Heart right ventricle (tissue), 16 donors: Measurements from ENCODE around the gene COQ8B. TPM values are rescaled to one million over a fixed set of nuclear protein-coding genes. Genes with fewer than 3 reads are reported as not detected.
A peak's percentile ranks its signal among the peaks of the same experiment; 100 is the strongest.

Source experiments
- ATAC-seq, 8 donors: fragments of 200-7000 bp; cut with Tn5 transposase; one replicate each; pipeline ENCODE4 v1.9.1; 2020; ENCODE audit warnings: mild to moderate bottlenecking in 8 of 8, moderate library complexity in 8 of 8, moderate number of reproducible peaks in 1 of 8
- DNase-seq, 2 donors: peaks; one replicate each; pipeline ENCODE4 v3.0.0-alpha.2; 2020
- H3K27ac ChIP-seq, 10 donors: fragments of 200-600 bp; sonication (generic) in 2 of 10; one replicate each; pipeline versions ENCODE4 v1.5.0 to v1.8.0; 2020 to 2022; ENCODE audit warnings: mild to moderate bottlenecking in 3 of 10
- H3K27me3 ChIP-seq, 7 donors: fragments of 200-600 bp; one replicate each; pipeline ENCODE4 v1.8.0; 2021 to 2022; ENCODE audit warnings: mild to moderate bottlenecking in 2 of 7
- H3K36me3 ChIP-seq, 9 donors: fragments of 200-600 bp; sonication (generic) in 1 of 9; one replicate each; pipeline versions ENCODE4 v1.5.0 to v1.8.0; 2020 to 2022; ENCODE audit warnings: mild to moderate bottlenecking in 2 of 9
- H3K4me1 ChIP-seq, 9 donors: fragments of 200-600 bp; sonication (generic) in 1 of 9; one replicate each; pipeline versions ENCODE4 v1.5.0 to v1.8.0; 2020 to 2022; ENCODE audit warnings: mild to moderate bottlenecking in 4 of 9
- H3K4me3 ChIP-seq, 10 donors: fragments of 200-600 bp; sonication (generic) in 2 of 10; one replicate each; pipeline versions ENCODE4 v1.5.0 to v1.8.0; 2020 to 2022; ENCODE audit warnings: mild to moderate bottlenecking in 7 of 10, moderate library complexity in 2 of 10
- H3K9me3 ChIP-seq, 11 donors: fragments of 200-600 bp in 10 of 11; sonication (generic) in 2 of 11; one replicate each; pipeline versions ENCODE4 v1.5.0 to v1.8.0; 2013 to 2022; ENCODE audit warnings: mild to moderate bottlenecking in 2 of 11, control low read depth in 1 of 11, moderate library complexity in 1 of 11
- CTCF ChIP-seq, 9 donors: fragments of 200-600 bp; sonication (generic) in 2 of 9; IDR thresholded peaks; one replicate each; pipeline versions ENCODE4 v1.5.0 to v1.8.0; 2021 to 2022; ENCODE audit warnings: antibody characterized with exemption in 9 of 9, mild to moderate bottlenecking in 5 of 9, moderate library complexity in 1 of 9
- WGBS, 2 donors: extraction: QIAGEN DNeasy Blood & Tissue Kit; methylation state at CpG; one replicate each; pipeline ENCODE4 v1.1.7; 2013; ENCODE audit warnings: inconsistent platforms in 1 of 2; 5-methylcytosine and 5-hydroxymethylcytosine counted together
- intact Hi-C, 10 donors: fragments of 100-400 bp; cut with DNase I; formaldehyde crosslinking; loops; one replicate each; pipeline versions ENCODE4 v1.11.1 to v1.14.2; 2022
- polyA plus RNA-seq, 2 donors: library from polyadenylated mRNA; stranded (reverse); fragments of 200-250 nt; gene quantifications; one replicate each; pipeline ENCODE4 v1.2.3, GENCODE V29; 2013
- total RNA-seq, 10 donors: library from RNA; stranded (reverse); fragmentation: NEBNext Ultra II Directional in 3 of 10; extraction: Animal tissue kit (Norgen Biotek cat#: 25700) in 3 of 10; gene quantifications; one replicate each; pipeline versions ENCODE4 v1.2.1 to v1.2.4, GENCODE V29; 2021 to 2023
- donor health status: Arrhythmogenic right ventricular cardiomyopathy.
- donor health status: ischemic (EF 13 %, LVEDD 7.1; RV severe dilation, severe dysfunction).
- donor health status: healthy with polysubstance abuse.
- donor health status: DM: no; HTN: yes; CAD: no.
- donor health status: DM: no; HTN: no; CAD: no.
- donor health status: ischemic (EF 25% LVEDD 6.9; RV normal size, moderate dysfunction).
- donor health status: ischemic (EF 25% LVEDD 5.7; RV mildly dilated, moderate dysfunction).
- donor health status: healthy.
- donor health status: DM: yes; HTN: yes; CAD: no.
- donor health status: Ischemic cardiomyopathy.
- donor health status: ischemic (EF 35%, LVEDD 5.7; RV mildly dilated, moderate dysfunction).
- donor health status: nonischemic (EF 11% LVEDD 7.7; RV severe dilation, severe dysfunction).
- donor health status: DM: yes; HTN: yes; CAD: no.
- donor health status: PGD.
- donor health status: ischemic (EF 29% LVEDD 5.4; RV normal size, mild dysfunction).
- donor health status: nonischemic (EF 23%, LVEDD 6.1; RV moderate dilation, normal function).

Gene COQ8B
- total and polyA plus RNA-seq, 12 donors = 17.9 to 34.4 (median 27.5) TPM

- Histone ChIP-seq H3K36me3 (peaks cover 0 to 68% (median 18%) of the 10 kb centered on the region in 9 donors), H3K4me1 (peaks cover 0 to 36% (median 22%) of the 10 kb centered on the region in 9 donors), H3K27ac (no peak overlapping the region), H3K27me3 (no peaks in the 10 kb centered on the region), H3K4me3 (no peak overlapping the region), H3K9me3 (no peaks in the 10 kb centered on the region)
- DNase-seq = no peak
- intact Hi-C loops = no loop called here
- WGBS, 2 donors = 85 to 93% methylated on average over 3 of the region's 3 CpGs
- ATAC-seq = no peak
- TF ChIP-seq CTCF (IDR thresholded peaks at IDR 0.05) = no peak
These were observed 31.6 kb downstream of the COQ8B start for GRCh38 chr19:40685016-40685526.

DNA sequence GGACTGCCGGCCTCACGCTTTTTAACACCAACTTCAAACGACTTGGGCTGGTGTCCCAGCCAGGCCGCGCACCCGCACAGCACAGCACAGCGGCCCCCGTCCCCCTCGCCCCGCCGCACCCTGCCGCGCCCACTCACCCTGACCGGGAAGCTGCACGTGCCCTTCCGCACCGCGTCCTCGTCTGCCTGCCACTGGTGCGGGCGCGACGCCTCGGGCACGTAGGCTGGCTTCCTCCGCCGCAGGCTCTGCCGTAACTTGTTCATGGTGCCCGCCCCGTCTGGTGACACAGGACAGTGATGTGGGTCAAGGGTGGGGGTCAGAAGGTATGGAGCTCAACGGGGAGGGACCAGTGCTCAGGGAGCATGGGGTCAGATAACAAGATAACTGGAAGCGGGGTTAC is 32.4 kb downstream of the COQ8B start:
- Histone ChIP-seq H3K27ac (no peak overlapping the region), H3K27me3 (no peaks in the 10 kb centered on the region), H3K4me1 (peaks cover 0 to 28% (median 16%) of the 10 kb centered on the region in 9 donors), H3K9me3 (no peaks in the 10 kb centered on the region), H3K36me3 (peaks cover 0 to 76% (median 26%) of the 10 kb centered on the region in 9 donors), H3K4me3 (no peak overlapping the region)
- no peak for TF ChIP-seq CTCF (IDR thresholded peaks at IDR 0.05)
- 95 to 97% methylated on average over 32 of the region's 32 CpGs for WGBS, 2 donors
- intact Hi-C loops = no loop called here
- no peak for ATAC-seq
- no peak for DNase-seq

GRCh38 chr19:40683437-40683836 is 33.2 kb downstream of the COQ8B start:
- Histone ChIP-seq H3K27me3 (no peaks in the 10 kb centered on the region), H3K36me3 (peaks cover 0 to 84% (median 30%) of the 10 kb centered on the region in 9 donors), H3K4me3 (no peak overlapping the region), H3K9me3 (no peaks in the 10 kb centered on the region), H3K4me1 (peaks cover 0 to 19% (median 8%) of the 10 kb centered on the region in 9 donors), H3K27ac (peak overlapping the region in 2 of 10 donors; percentile 6 to 17)
- ATAC-seq (no peak), DNase-seq (no peak)
- no peak for TF ChIP-seq CTCF (IDR thresholded peaks at IDR 0.05)
- intact Hi-C loops = no loop called here
- WGBS, 2 donors = 82 to 83% methylated on average over 9 of the region's 9 CpGs

GRCh38 chr19:40682431-40682964 is 34.2 kb downstream of the COQ8B start:
- peaks cover 0 to 94% (median 37%) of the 10 kb centered on the region in 9 donors for H3K36me3 ChIP-seq
- no peaks in the 10 kb centered on the region for H3K9me3 ChIP-seq
- no peak for ATAC-seq
- WGBS, 2 donors = 91% methylated on average over 18 of the region's 18 CpGs
- no peak overlapping the region for H3K4me3 ChIP-seq
- intact Hi-C loops = no loop called here
- H3K27me3 ChIP-seq = no peaks in the 10 kb centered on the region
- H3K27ac ChIP-seq = no peak overlapping the region
- DNase-seq = no peak
- peaks cover 0 to 10% (median 0%) of the 10 kb centered on the region in 9 donors for H3K4me1 ChIP-seq
- no peak for TF ChIP-seq CTCF (IDR thresholded peaks at IDR 0.05)
